GM13977 (cell line): ENCODE data around the gene LCE1A.

Experiments
- DNase-seq: peaks from one replicate; pipeline ENCODE4 v3.0.0; 2012; ENCODE audit warnings: low spot score
- CTCF ChIP-seq: IDR thresholded peaks from 2 replicates; pipeline ENCODE4 v1.5.1; 2012; ENCODE audit warnings: mild to moderate bottlenecking, control low read depth; ENCODE audit not compliant: insufficient read depth; ENCODE audit errors: extremely low read depth, missing control alignments
- in situ Hi-C: fragments of 300-500 bp; cut with MboI; formaldehyde crosslinking; loops from one replicate; pipeline ENCODE4 v1.12.0; 2022; ENCODE audit warnings: low sequenced_read_pairs, low pct_unique_long_range_greater_than_20kb, mixed read lengths, inconsistent platforms; ENCODE audit not compliant: unreplicated experiment

LCE1A gene

DNA sequence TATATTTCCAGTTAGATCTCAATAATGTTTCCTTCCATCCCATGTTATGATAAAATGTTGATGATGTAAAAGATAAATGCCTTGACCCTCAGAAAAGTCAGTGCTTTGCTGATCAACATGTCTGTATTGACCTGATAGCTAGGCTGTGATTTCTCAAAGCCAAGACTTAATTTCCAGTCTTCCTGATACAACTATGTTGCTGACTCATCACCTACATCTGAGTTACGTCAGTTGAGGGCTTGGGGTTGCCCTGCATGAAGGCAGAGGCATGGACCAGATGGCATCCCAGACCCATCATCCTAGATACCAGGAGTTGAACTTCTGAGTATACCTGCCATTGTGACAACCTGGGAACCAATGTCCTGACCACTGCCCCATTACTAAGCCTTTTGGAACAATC is 25.9 kb upstream of the LCE1A start:
- in situ Hi-C loops = no loop called here
- no peak for DNase-seq
- no peak for TF ChIP-seq CTCF

- TF ChIP-seq CTCF = no peak
- in situ Hi-C loops = no loop called here
- no peak for DNase-seq
These were observed 20.7 kb upstream of the LCE1A start, which contains the start of gene LCE1C for GRCh38 chr1:152806576-152806975. Gene LCE1C, minus strand, starts transcription at chr1:152806651. Its CDS starts 1,173 bp downstream, at chr1:152805478.

- in situ Hi-C loops = no loop called here
- no peak for TF ChIP-seq CTCF
- DNase-seq = no peak
These were observed 16.2 kb upstream of the LCE1A start for GRCh38 chr1:152811050-152811449.

- in situ Hi-C loops = no loop called here
- DNase-seq = no peak
- TF ChIP-seq CTCF = no peak
These were observed 15.6 kb upstream of the LCE1A start, which contains the start of gene LCE1B for GRCh38 chr1:152811671-152812070. Gene LCE1B, plus strand, starts transcription at chr1:152811971. Its CDS starts 476 bp downstream, at chr1:152812447.

- no peak for TF ChIP-seq CTCF
- in situ Hi-C loops = no loop called here
- DNase-seq = no peak
These were observed 10.0 kb upstream of the LCE1A start for GRCh38 chr1:152817309-152817708.

DNA sequence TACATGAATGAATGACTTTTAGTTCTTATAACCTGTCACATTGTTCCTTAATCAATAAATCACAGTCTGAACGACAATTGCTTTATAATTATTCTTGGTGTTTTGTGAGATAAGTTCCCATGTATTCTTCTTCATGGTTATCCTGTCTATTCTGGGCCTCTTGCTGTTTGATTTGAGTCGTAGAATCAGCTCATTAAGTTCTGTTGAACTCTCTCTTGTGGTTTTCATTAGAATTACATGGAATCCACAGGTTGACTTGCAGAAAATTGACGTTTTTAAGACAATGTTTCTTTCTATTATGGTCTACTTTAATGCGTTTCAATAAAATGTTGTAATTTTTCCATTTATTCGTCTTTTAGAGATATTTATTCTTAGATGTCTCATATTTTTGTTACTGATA is 4.0 kb upstream of the LCE1A start:
- in situ Hi-C loops = no loop called here
- no peak for DNase-seq
- no peak for TF ChIP-seq CTCF

GRCh38 chr1:152824964-152825363 is 2.3 kb upstream of the LCE1A start:
- no peak for TF ChIP-seq CTCF
- no peak for DNase-seq
- in situ Hi-C loops = no loop called here
